MCF 10A (cell line): Measurements from ENCODE around the gene CCDC85C. TPM values are rescaled to one million over a fixed set of nuclear protein-coding genes. Genes with fewer than 3 reads are reported as not detected.
A peak's percentile ranks its signal among the peaks of the same experiment; 100 is the strongest.

Source experiments
- BruUV-seq: library from RNA; stranded (reverse); fragments of 400-500 nt; replicated peaks from 2 replicates; lab custom pipeline; 2021; lab: Mats Ljungman, UMichigan
- CTCF ChIA-PET: fragments of 300-600 bp; sonication (Branson Sonifier 250); formaldehyde crosslinking; extraction: SDS; loops from one replicate; lab custom pipeline; 2021; ENCODE audit warnings: antibody characterized with exemption, inconsistent platforms; lab: Yijun Ruan, JAX
- POLR2A ChIA-PET: fragments of 300-600, 350-650 bp; sonication (Branson Sonifier 250); formaldehyde crosslinking; extraction: SDS; loops from one replicate; lab custom pipeline; 2020; ENCODE audit warnings: antibody characterized with exemption, inconsistent platforms; lab: Yijun Ruan, JAX
- DNase-seq: peaks from one replicate; pipeline ENCODE4 v3.0.0-alpha.2; 2018; ENCODE audit not compliant: unreplicated experiment
- H3K27ac Mint-ChIP-seq: one replicate; pipeline ENCODE4 v1.8.0; 2022; ENCODE audit warnings: mild to moderate bottlenecking, low read depth, mixed read lengths; ENCODE audit not compliant: unreplicated experiment
- H3K27me3 Mint-ChIP-seq: one replicate; pipeline ENCODE4 v1.8.0; 2022; ENCODE audit warnings: mixed read lengths; ENCODE audit not compliant: insufficient read depth, unreplicated experiment
- H3K36me3 Mint-ChIP-seq: one replicate; pipeline ENCODE4 v1.8.0; 2022; ENCODE audit warnings: mild to moderate bottlenecking, moderate library complexity, mixed read lengths; ENCODE audit not compliant: insufficient read depth, unreplicated experiment
- H3K4me1 Mint-ChIP-seq: one replicate; pipeline ENCODE4 v1.8.0; 2022; ENCODE audit warnings: mixed read lengths; ENCODE audit not compliant: insufficient read depth, unreplicated experiment
- H3K4me3 Mint-ChIP-seq: one replicate; pipeline ENCODE4 v1.8.0; 2022; ENCODE audit warnings: mild to moderate bottlenecking, moderate library complexity, mixed read lengths; ENCODE audit not compliant: unreplicated experiment
- H3K9me3 Mint-ChIP-seq: one replicate; pipeline ENCODE4 v1.8.0; 2022; ENCODE audit warnings: mixed read lengths; ENCODE audit not compliant: unreplicated experiment
- intact Hi-C: fragments of 100-400 bp; cut with micrococcal nuclease; formaldehyde crosslinking; loops from 2 replicates; pipeline ENCODE4 v1.14.1; 2022
- total RNA-seq: library from RNA; stranded (reverse); gene quantifications from 2 replicates; pipeline ENCODE4 v1.2.3, GENCODE V29; 2022
- TF ChIP-seq, protein P1 (sequence below): fragments of 200-600 bp; IDR thresholded peaks from one replicate; pipeline ENCODE4 v1.8.0; 2022; ENCODE audit warnings: antibody characterized with exemption, mild to moderate bottlenecking; ENCODE audit not compliant: unreplicated experiment

The CCDC85C gene
- total RNA-seq, 1 experiment from 2014 or later: 29.9 TPM

GRCh38 chr14:99472937-99473336 is 131.1 kb downstream of the CCDC85C start:
- no peaks in the 10 kb centered on the region for H3K27me3 Mint-ChIP-seq
- DNase-seq: no peak
- TF ChIP-seq, protein P1, sequence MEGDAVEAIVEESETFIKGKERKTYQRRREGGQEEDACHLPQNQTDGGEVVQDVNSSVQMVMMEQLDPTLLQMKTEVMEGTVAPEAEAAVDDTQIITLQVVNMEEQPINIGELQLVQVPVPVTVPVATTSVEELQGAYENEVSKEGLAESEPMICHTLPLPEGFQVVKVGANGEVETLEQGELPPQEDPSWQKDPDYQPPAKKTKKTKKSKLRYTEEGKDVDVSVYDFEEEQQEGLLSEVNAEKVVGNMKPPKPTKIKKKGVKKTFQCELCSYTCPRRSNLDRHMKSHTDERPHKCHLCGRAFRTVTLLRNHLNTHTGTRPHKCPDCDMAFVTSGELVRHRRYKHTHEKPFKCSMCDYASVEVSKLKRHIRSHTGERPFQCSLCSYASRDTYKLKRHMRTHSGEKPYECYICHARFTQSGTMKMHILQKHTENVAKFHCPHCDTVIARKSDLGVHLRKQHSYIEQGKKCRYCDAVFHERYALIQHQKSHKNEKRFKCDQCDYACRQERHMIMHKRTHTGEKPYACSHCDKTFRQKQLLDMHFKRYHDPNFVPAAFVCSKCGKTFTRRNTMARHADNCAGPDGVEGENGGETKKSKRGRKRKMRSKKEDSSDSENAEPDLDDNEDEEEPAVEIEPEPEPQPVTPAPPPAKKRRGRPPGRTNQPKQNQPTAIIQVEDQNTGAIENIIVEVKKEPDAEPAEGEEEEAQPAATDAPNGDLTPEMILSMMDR: no peak
- no peak overlapping the region for H3K4me3 Mint-ChIP-seq
- POLR2A ChIA-PET: interaction anchor here (1.9 kb wide), 1 partner anchor 8 kb away, joined by 10 read pairs; the partner anchor contains the start of genes CCNK and SETD3
- H3K27ac Mint-ChIP-seq: no peak overlapping the region
- no peaks in the 10 kb centered on the region for H3K36me3 Mint-ChIP-seq
- no peaks in the 10 kb centered on the region for H3K9me3 Mint-ChIP-seq
- intact Hi-C loops: no loop called here
- no TSS peak for BruUV-seq
- CTCF ChIA-PET: interaction anchor here (0.7 kb wide), 1 partner anchor 635 kb away, joined by 4 read pairs; no protein-coding TSS in a partner anchor
- peaks cover 23% of the 10 kb centered on the region for H3K4me1 Mint-ChIP-seq

DNA sequence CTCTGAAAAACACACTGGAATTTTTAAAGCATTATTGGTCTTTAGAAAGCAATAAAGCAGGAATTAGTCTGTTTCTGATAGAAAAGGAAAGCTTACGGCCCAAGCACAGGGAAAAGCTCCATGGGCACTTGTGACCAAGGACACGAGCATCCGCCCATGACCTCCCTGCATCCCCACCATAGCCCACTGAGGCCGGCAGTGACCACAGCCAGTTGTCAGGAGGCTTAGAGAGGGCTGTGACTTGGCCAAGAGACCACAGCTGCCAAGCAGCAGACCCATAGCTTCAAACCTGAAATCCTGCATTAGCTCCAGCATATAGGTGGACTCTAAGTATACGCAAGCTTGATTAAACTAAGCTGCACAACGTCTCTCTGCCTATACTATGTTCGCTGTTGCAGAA is 132.3 kb downstream of the CCDC85C start:
- H3K27me3 Mint-ChIP-seq: no peaks in the 10 kb centered on the region
- POLR2A ChIA-PET: interaction anchor here (1.5 to 1.9 kb wide), 2 partner anchors 9 to 11 kb away, joined by 6 to 10 read pairs; partner anchors contain the start of genes CCNK and SETD3
- H3K36me3 Mint-ChIP-seq: peaks cover 1% of the 10 kb centered on the region
- TF ChIP-seq, protein P1: no peak
- BruUV-seq: no TSS peak
- CTCF ChIA-PET: interaction anchor here (0.6 kb wide), 1 partner anchor 20 kb away, joined by 3 read pairs; no protein-coding TSS in a partner anchor
- H3K9me3 Mint-ChIP-seq: no peaks in the 10 kb centered on the region
- no peak overlapping the region for H3K27ac Mint-ChIP-seq
- H3K4me1 Mint-ChIP-seq: peaks cover 18% of the 10 kb centered on the region
- intact Hi-C loops: no loop called here
- H3K4me3 Mint-ChIP-seq: no peak overlapping the region
- DNase-seq: no peak

DNA sequence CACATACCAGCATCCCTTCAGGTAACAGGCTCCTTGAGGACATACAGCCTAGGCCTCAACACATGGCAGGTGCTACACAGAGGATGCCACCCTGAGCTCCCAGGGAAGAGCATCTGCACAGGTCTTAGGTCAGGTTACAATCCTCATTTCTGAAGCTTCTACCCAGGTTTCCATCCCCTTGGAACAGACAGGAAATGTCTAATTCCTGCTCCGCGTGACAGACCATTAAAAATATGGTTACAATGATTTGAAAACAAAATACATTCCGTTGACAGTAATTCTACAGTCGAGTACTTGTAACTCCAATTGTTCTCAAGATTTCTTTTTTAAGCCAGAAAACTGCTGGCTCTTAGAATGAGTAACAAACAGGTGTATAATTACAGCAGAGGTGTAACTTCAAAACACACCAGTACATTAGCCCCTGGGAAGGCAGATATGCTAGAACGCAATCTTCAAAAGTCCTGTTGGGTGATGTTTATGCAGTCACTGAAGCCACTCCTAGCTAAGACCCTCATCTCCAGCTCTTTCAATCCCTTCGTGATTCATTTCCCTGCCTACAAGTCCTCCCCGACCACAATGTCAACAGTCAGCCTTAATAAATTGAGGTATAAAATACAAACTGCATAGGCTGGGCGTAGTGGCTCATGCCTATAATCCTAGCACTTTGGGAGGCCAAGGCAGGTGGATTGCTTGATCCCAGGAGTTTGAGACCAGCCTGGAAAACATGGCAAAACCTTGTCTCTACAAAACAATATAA is 135.0 kb downstream of the CCDC85C start:
- no peak overlapping the region for H3K27ac Mint-ChIP-seq
- ChIA-PET CTCF (interaction anchor here (0.6 kb wide), 1 partner anchor 430 kb away, joined by 6 read pairs; no protein-coding TSS in a partner anchor), POLR2A (interaction anchor here (1.1 kb wide), 1 partner anchor 12 kb away, joined by 3 read pairs; the partner anchor contains the start of genes CCNK and SETD3)
- no TSS peak for BruUV-seq
- peaks cover 13% of the 10 kb centered on the region for H3K36me3 Mint-ChIP-seq
- H3K27me3 Mint-ChIP-seq: no peaks in the 10 kb centered on the region
- TF ChIP-seq, protein P1: no peak
- no peak for DNase-seq
- no peaks in the 10 kb centered on the region for H3K9me3 Mint-ChIP-seq
- H3K4me1 Mint-ChIP-seq: peaks cover 7% of the 10 kb centered on the region
- intact Hi-C loops: no loop called here
- no peak overlapping the region for H3K4me3 Mint-ChIP-seq

GRCh38 chr14:99468081-99468480 is 135.9 kb downstream of the CCDC85C start:
- BruUV-seq: no TSS peak
- no peaks in the 10 kb centered on the region for H3K27me3 Mint-ChIP-seq
- TF ChIP-seq, protein P1: no peak
- peak overlapping the region; percentile 5 for H3K27ac Mint-ChIP-seq
- intact Hi-C loops: no loop called here
- H3K4me3 Mint-ChIP-seq: no peak overlapping the region
- POLR2A ChIA-PET: interaction anchor here (1.0 kb wide), 1 partner anchor 14 kb away, joined by 3 read pairs; no protein-coding TSS in a partner anchor
- H3K4me1 Mint-ChIP-seq: peaks cover 7% of the 10 kb centered on the region
- peaks cover 20% of the 10 kb centered on the region for H3K36me3 Mint-ChIP-seq
- no peak for DNase-seq
- CTCF ChIA-PET: interaction anchor here (0.6 kb wide), 1 partner anchor 431 kb away, joined by 6 read pairs; no protein-coding TSS in a partner anchor
- H3K9me3 Mint-ChIP-seq: no peaks in the 10 kb centered on the region
